Gastrocnemius medialis (tissue), 4 donors: ENCODE measurements around the gene TUBB3. TPM values are rescaled to one million over a fixed set of nuclear protein-coding genes. Genes with fewer than 3 reads are reported as not detected.

ENCODE experiments used
- ATAC-seq, 2 donors: fragments of 150-250 bp; one replicate each; pipeline ENCODE4 v1.9.1; 2016
- DNase-seq, 2 donors: peaks; one replicate each; pipeline ENCODE4 v3.0.0-alpha.2; 2019
- H3K27ac ChIP-seq, 4 donors: fragments of 200-600 bp; sonication (generic); 1 replicate in 1 of 4; 2 replicates in 3 of 4; pipeline ENCODE4 v1.5.1; 2016 to 2018; ENCODE audit warnings: mild to moderate bottlenecking in 2 of 4, moderate library complexity in 1 of 4
- H3K27me3 ChIP-seq, 3 donors: fragments of 200-600 bp; sonication (generic) in 2 of 3; 1 replicate in 1 of 3; 2 replicates in 2 of 3; pipeline versions ENCODE4 v1.5.1 to v1.6.0; 2016 to 2019; ENCODE audit warnings: mild to moderate bottlenecking in 1 of 3, moderate library complexity in 1 of 3
- H3K36me3 ChIP-seq, 2 donors: fragments of 200-600 bp; sonication (generic) in 1 of 2; one replicate each; pipeline ENCODE4 v1.5.1; 2017 to 2018
- H3K4me1 ChIP-seq, 2 donors: fragments of 200-600 bp; sonication (generic) in 1 of 2; one replicate each; pipeline ENCODE4 v1.5.1; 2016 to 2017; ENCODE audit warnings: mild to moderate bottlenecking in 2 of 2
- H3K4me3 ChIP-seq, 4 donors: fragments of 200-600 bp; sonication (generic) in 3 of 4; 1 replicate in 1 of 4; 2 replicates in 3 of 4; pipeline ENCODE4 v1.5.1; 2016 to 2019; ENCODE audit warnings: mild to moderate bottlenecking in 2 of 4
- H3K9me3 ChIP-seq, 3 donors: fragments of 200-600 bp; sonication (generic) in 2 of 3; 1 replicate in 1 of 3; 2 replicates in 2 of 3; pipeline ENCODE4 v1.5.1; 2016 to 2019
- POLR2A ChIP-seq, 2 donors: fragments of 450-650 bp; IDR thresholded peaks; one replicate each; pipeline ENCODE4 v1.6.1; 2017; ENCODE audit warnings: antibody characterized with exemption in 2 of 2, mild to moderate bottlenecking in 2 of 2, moderate library complexity in 2 of 2
- in situ Hi-C, 4 donors: fragments of 200-750 bp; cut with MboI; loops; one replicate each; pipeline versions ENCODE4 v1.15.0 to v1.8.0; 2017; ENCODE audit warnings: low sequenced_read_pairs in 4 of 4
- intact Hi-C: fragments of 100-400 bp; cut with DNase I; formaldehyde crosslinking; loops from one replicate; pipeline ENCODE4 v1.15.1; 2023; ENCODE audit warnings: low total_unique reads
- total RNA-seq, 4 donors: library from RNA; depleted of rRNA; stranded (reverse); fragments of >200 nt; gene quantifications; one replicate each; pipeline versions ENCODE4 v1.1.0 to v1.2.3, GENCODE V29; 2016
- TF ChIP-seq, protein P1 (sequence below), 5 experiments: fragments of 450-650 bp in 3 of 5; fragments of 200-600 bp in 2 of 5; sonication (generic) in 2 of 5; IDR thresholded peaks in 4 of 5; conservative IDR thresholded peaks in 1 of 5; 1 replicate in 4 of 5; 2 replicates in 1 of 5; pipeline ENCODE4 v1.5.1; 2016 to 2019; ENCODE audit warnings: antibody characterized with exemption in 5 of 5, mild to moderate bottlenecking in 3 of 5, moderate library complexity in 3 of 5

Gene TUBB3
- total RNA-seq, 4 donors from 2014 or later = 1.1 TPM; not detected in 3

DNA sequence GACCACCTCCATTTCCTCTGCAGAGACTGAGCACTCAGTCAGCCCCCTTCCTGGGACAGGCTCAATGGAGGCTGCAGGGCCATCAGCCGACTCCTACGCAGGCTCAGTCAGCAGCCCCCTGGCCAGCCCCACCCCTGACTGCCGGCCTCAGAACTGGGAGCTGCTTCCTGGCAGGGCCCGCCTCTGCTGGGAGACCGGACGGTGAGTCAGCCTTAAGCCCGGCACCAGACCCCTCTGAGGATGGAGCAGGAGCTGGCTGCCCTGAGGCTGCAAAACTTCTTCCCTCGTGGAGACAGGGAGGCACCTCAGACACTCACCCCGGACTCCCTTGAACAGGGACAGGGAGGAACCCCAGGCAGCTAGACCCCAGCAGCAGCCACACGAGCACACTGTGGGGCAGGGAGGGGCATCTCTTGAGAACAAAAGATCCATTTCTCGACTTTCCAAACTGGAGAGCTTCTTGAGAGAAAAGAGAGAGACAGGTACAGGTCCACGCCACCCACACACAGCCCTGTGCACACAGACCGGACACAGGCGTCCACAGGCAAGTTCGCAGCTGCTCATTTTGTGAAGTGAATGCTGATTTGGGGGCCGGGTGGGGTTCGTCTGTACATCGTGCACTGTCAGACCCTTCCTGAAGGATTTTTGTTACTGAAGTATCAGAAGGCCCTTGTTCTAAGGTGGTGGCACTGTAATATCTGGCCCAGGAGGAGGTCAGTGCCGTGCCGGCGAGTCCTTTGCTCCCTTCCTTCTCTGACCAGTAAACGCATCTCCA lies 1.3 kb upstream of the TUBB3 start:
- Histone ChIP-seq H3K4me3 (peak overlapping the region; percentile 19 to 83 (median 61)), H3K36me3 (no peaks in the 10 kb centered on the region), H3K27me3 (peaks cover 60 to 73% (median 73%) of the 10 kb centered on the region in 3 donors), H3K27ac (peak overlapping the region in 1 of 4 donors; percentile 60), H3K9me3 (no peaks in the 10 kb centered on the region), H3K4me1 (peaks cover 19 to 33% of the 10 kb centered on the region in 2 donors)
- intact Hi-C loops (no loop called here), in situ Hi-C loops (no loop called here)
- peak in 1 of 2 donors; percentile 21 for TF ChIP-seq POLR2A (IDR thresholded peaks at IDR 0.05)
- TF ChIP-seq, protein P1, sequence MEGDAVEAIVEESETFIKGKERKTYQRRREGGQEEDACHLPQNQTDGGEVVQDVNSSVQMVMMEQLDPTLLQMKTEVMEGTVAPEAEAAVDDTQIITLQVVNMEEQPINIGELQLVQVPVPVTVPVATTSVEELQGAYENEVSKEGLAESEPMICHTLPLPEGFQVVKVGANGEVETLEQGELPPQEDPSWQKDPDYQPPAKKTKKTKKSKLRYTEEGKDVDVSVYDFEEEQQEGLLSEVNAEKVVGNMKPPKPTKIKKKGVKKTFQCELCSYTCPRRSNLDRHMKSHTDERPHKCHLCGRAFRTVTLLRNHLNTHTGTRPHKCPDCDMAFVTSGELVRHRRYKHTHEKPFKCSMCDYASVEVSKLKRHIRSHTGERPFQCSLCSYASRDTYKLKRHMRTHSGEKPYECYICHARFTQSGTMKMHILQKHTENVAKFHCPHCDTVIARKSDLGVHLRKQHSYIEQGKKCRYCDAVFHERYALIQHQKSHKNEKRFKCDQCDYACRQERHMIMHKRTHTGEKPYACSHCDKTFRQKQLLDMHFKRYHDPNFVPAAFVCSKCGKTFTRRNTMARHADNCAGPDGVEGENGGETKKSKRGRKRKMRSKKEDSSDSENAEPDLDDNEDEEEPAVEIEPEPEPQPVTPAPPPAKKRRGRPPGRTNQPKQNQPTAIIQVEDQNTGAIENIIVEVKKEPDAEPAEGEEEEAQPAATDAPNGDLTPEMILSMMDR (IDR thresholded peaks at IDR 0.05 in 4 of 5, conservative IDR thresholded peaks at IDR 0.05 in 1 of 5) = no peak
- DNase-seq = no peak
- ATAC-seq = no peak

DNA sequence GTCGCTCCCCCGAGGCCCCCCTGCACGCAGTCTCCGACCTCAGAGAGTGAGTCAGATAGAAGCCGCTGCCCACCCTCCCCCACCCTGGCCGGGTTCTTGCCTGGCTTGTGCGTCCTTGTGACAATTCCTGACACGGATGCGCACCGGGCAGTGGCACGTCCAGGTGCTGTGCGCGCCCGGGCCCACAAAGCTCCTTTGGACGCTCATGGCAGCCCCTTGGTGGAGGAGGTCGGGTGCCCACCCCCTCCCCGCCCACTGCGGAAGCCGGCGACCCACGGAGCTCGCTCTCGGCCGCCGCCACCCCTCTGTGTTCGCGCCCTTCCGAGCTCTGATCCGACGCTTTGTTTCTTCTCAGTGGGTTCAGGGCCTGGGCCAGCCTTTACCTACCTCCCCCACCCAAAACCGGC lies 662 bp upstream of the TUBB3 start:
- TF ChIP-seq POLR2A (IDR thresholded peaks at IDR 0.05) = no peak
- TF ChIP-seq, protein P1 (IDR thresholded peaks at IDR 0.05 in 4 of 5, conservative IDR thresholded peaks at IDR 0.05 in 1 of 5) = no peak
- in situ Hi-C loops (no loop called here), intact Hi-C loops (no loop called here)
- Histone ChIP-seq H3K4me3 (peak overlapping the region; percentile 59 to 83 (median 61)), H3K36me3 (no peaks in the 10 kb centered on the region), H3K27me3 (peaks cover 60 to 73% (median 70%) of the 10 kb centered on the region in 3 donors), H3K9me3 (no peaks in the 10 kb centered on the region), H3K4me1 (peaks cover 19 to 33% of the 10 kb centered on the region in 2 donors), H3K27ac (peak overlapping the region; percentile 22 to 60 (median 39))
- ATAC-seq = no peak
- DNase-seq = no peak

DNA sequence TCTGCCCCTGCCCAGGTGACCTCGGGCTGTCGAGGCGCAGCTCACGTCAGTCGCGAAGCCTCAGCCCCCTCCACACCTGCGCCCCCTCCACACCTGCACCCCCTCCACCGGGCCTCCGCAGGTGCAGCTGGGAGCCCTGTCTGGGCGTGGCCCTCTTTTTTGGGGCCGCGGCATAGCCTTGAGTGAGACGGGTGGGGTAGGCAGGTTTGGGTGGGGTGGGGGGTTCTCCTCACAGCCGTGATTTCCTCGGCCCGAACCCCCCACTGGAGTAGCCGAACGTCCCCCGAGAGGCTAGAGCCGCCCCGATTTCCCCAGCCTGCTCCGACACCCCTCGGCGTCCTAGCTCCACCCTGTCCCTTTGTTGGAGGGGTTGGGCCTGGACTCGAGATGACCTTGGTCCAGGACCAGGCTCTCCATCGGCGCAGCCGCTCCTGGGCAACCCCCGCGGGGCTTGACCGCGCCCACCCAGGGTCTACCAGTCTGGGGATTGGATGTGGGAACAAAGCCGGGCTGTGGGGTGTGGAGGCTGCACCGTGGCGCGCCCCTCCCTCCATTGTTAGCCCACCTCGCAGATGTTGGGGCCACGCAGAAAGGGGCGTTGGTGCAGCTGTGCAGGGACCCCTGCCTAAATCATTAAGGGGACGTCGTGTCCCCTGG lies 626 bp downstream of the TUBB3 start:
- Histone ChIP-seq H3K27ac (no peak overlapping the region), H3K4me3 (peak overlapping the region; percentile 14 to 83 (median 61)), H3K36me3 (no peaks in the 10 kb centered on the region), H3K9me3 (no peaks in the 10 kb centered on the region), H3K27me3 (peaks cover 54 to 63% (median 57%) of the 10 kb centered on the region in 3 donors), H3K4me1 (peaks cover 12 to 21% of the 10 kb centered on the region in 2 donors)
- no peak for ATAC-seq
- in situ Hi-C loops = no loop called here
- no peak for TF ChIP-seq POLR2A (IDR thresholded peaks at IDR 0.05)
- TF ChIP-seq, protein P1 (IDR thresholded peaks at IDR 0.05 in 4 of 5, conservative IDR thresholded peaks at IDR 0.05 in 1 of 5) = no peak
- intact Hi-C loops = no loop called here
- no peak for DNase-seq

DNA sequence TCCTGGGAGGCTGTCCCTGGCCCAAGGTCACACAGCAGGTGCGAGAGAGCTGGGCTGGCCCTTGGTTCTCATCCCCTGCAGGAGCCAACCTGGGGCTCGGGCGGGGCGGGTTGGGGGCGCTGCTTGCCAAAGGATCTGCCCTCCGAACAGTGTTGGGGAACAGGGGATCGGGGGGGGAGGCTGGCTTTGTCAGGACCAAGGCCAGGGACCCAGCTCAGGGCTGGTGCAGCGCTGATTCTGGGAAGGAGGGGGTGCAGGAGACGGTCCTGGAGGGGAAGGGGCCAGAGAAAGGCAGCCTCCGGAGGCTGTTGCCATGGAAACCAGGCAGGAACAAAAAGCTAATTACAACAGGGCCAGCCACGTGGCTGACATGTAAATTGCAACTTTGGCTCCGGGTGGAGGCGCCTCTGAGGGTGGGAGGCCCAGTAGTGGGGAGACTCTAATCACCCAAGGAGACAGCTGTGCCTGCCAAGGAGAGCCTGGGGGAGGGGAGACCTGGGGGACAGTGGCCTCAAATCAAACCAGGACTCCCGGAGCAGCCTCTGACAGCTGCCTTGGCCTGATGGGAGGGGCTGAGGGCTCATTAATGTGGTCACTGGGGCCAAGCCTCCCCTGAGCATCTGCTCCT lies 1.3 kb downstream of the TUBB3 start:
- no peak for TF ChIP-seq POLR2A (IDR thresholded peaks at IDR 0.05)
- TF ChIP-seq, protein P1 (IDR thresholded peaks at IDR 0.05 in 4 of 5, conservative IDR thresholded peaks at IDR 0.05 in 1 of 5) = no peak
- Histone ChIP-seq H3K4me1 (peaks cover 12 to 21% of the 10 kb centered on the region in 2 donors), H3K9me3 (no peaks in the 10 kb centered on the region), H3K4me3 (no peak overlapping the region), H3K27ac (no peak overlapping the region), H3K36me3 (no peaks in the 10 kb centered on the region), H3K27me3 (peaks cover 48 to 58% (median 51%) of the 10 kb centered on the region in 3 donors)
- intact Hi-C loops = no loop called here
- in situ Hi-C loops = no loop called here
- ATAC-seq = no peak
- DNase-seq = no peak
